Gastrocnemius medialis (tissue), 4 donors: ENCODE results near the gene TBC1D25.

Source experiments
- POLR2A ChIP-seq, 2 donors: fragments of 450-650 bp; IDR thresholded peaks; one replicate each; pipeline ENCODE4 v1.6.1; 2017; ENCODE audit warnings: antibody characterized with exemption in 2 of 2, mild to moderate bottlenecking in 2 of 2, moderate library complexity in 2 of 2
- TF ChIP-seq, protein P1 (sequence below), 5 experiments: fragments of 450-650 bp in 3 of 5; fragments of 200-600 bp in 2 of 5; sonication (generic) in 2 of 5; IDR thresholded peaks in 4 of 5; conservative IDR thresholded peaks in 1 of 5; 1 replicate in 4 of 5; 2 replicates in 1 of 5; pipeline ENCODE4 v1.5.1; 2016 to 2019; ENCODE audit warnings: antibody characterized with exemption in 5 of 5, mild to moderate bottlenecking in 3 of 5, moderate library complexity in 3 of 5

GRCh38 chrX:48578661-48579128 lies 39.2 kb downstream of the TBC1D25 start:
- TF ChIP-seq, protein P1, sequence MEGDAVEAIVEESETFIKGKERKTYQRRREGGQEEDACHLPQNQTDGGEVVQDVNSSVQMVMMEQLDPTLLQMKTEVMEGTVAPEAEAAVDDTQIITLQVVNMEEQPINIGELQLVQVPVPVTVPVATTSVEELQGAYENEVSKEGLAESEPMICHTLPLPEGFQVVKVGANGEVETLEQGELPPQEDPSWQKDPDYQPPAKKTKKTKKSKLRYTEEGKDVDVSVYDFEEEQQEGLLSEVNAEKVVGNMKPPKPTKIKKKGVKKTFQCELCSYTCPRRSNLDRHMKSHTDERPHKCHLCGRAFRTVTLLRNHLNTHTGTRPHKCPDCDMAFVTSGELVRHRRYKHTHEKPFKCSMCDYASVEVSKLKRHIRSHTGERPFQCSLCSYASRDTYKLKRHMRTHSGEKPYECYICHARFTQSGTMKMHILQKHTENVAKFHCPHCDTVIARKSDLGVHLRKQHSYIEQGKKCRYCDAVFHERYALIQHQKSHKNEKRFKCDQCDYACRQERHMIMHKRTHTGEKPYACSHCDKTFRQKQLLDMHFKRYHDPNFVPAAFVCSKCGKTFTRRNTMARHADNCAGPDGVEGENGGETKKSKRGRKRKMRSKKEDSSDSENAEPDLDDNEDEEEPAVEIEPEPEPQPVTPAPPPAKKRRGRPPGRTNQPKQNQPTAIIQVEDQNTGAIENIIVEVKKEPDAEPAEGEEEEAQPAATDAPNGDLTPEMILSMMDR (IDR thresholded peaks at IDR 0.05 in 4 of 5, conservative IDR thresholded peaks at IDR 0.05 in 1 of 5), result no peak
- no peak for TF ChIP-seq POLR2A (IDR thresholded peaks at IDR 0.05)
